ENCODE data around the gene GRB14.
"Not testable (repeated sequence)": the region's sequence is repeated elsewhere in the genome, so short reads cannot be mapped to it uniquely, and the experiment has no call there.

The GRB14 gene

DNA sequence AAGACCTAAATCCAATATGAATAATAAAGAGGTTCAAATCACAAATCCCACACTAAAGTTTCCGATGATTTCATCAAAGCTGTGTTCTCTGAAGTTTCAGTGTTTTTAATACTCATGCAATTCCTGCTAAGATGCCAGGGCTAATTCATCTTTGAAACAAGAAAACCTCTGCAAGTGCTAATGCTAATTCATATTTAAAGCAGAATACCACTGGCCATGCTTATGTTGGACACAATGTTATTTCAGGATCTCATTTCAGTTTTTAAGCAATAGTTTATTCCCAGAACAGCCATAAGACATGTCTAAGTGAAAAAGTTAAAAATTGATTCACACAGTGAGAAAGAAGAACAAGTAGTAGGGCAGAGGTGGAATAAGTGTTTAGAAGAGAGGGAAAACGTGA, 62.8 kb downstream of the GRB14 start:
- H3K4me1 ChIP-seq (ENCODE audit: insufficient read depth, low read length) = no peaks in the 10 kb centered on the region; the same call in 1 of the 2 replicates
- H3K9ac ChIP-seq (ENCODE audit: low read depth, low read length) = no peak overlapping the region
- H3K36me3 ChIP-seq (ENCODE audit: insufficient read depth, low read length) = no peaks in the 10 kb centered on the region
- H3K27ac ChIP-seq (ENCODE audit: low read depth, low read length) = no peak overlapping the region
- no peaks in the 10 kb centered on the region for H3K27me3 ChIP-seq (ENCODE audit: insufficient read depth, low read length)
- WGBS = 95% methylated on average over 2 of the region's 2 CpGs
- H3K4me3 ChIP-seq (ENCODE audit: low read length) = no peak overlapping the region
- no peaks in the 10 kb centered on the region for H3K9me3 ChIP-seq (ENCODE audit: insufficient read depth, low read depth, low read length)

DNA sequence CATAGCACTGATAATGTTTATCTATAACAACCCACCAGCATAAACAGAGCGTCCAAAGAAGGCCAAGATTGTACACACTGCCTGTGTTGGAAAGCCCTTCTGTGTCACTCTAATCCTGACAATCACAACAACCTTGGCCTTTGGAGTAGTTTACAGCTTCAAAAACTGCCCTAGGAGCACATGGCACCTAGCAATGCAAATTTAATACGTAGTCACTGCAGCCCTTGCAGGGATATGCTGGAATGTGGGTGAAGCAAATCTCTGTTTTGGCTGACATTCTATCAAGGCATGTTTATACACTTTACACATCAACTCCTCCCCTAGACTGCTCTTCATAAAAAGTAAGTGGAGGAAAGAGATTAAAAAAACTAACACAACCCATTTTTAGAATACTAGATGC, 66.8 kb downstream of the GRB14 start:
- H3K4me1 ChIP-seq (ENCODE audit: insufficient read depth, low read length) = no peaks in the 10 kb centered on the region; the same call in 1 of the 2 replicates
- no peak overlapping the region for H3K9ac ChIP-seq (ENCODE audit: low read depth, low read length)
- H3K9me3 ChIP-seq (ENCODE audit: insufficient read depth, low read depth, low read length) = no peaks in the 10 kb centered on the region
- no peak overlapping the region for H3K27ac ChIP-seq (ENCODE audit: low read depth, low read length)
- WGBS = 80% methylated on average over 2 of the region's 2 CpGs
- no peaks in the 10 kb centered on the region for H3K27me3 ChIP-seq (ENCODE audit: insufficient read depth, low read length)
- H3K4me3 ChIP-seq (ENCODE audit: low read length) = no peak overlapping the region
- no peaks in the 10 kb centered on the region for H3K36me3 ChIP-seq (ENCODE audit: insufficient read depth, low read length)

GRCh38 chr2:164551519-164551918, 69.8 kb downstream of the GRB14 start:
- Histone ChIP-seq H3K4me1 (ENCODE audit: insufficient read depth, low read length) (no peaks in the 10 kb centered on the region; the same call in 1 of the 2 replicates), H3K27ac (ENCODE audit: low read depth, low read length) (no peak overlapping the region), H3K27me3 (ENCODE audit: insufficient read depth, low read length) (no peaks in the 10 kb centered on the region), H3K9me3 (ENCODE audit: insufficient read depth, low read depth, low read length) (no peaks in the 10 kb centered on the region), H3K4me3 (ENCODE audit: low read length) (no peak overlapping the region), H3K9ac (ENCODE audit: low read depth, low read length) (no peak overlapping the region), H3K36me3 (ENCODE audit: insufficient read depth, low read length) (peaks cover 6% of the 10 kb centered on the region; the same call in 1 of the 2 replicates)
- 95% methylated on average over 4 of the region's 4 CpGs for WGBS

DNA sequence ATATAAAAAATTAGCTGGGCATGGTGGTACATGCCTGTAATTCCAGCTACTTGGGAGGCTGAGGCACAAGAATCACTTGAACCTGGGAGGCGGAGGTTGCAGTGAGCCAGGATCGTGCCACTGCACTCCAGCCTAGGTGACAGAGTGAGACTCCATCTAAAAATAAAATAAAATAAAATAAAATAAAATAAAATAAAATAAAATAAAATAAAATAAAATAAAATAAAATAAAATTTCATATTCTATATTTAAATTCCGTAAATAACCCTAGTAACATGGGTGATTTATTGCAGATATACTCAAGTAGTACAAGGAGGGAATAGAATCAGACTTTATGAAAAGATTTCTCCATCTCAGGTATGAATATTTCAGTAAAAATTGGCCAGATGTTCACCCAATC, 71.6 kb downstream of the GRB14 start:
- 98% methylated on average over 2 of the region's 3 CpGs for WGBS

GRCh38 chr2:164545484-164545883, 75.8 kb downstream of the GRB14 start:
- Histone ChIP-seq H3K4me3 (ENCODE audit: low read length) (no peak overlapping the region), H3K36me3 (ENCODE audit: insufficient read depth, low read length) (peaks cover 9% of the 10 kb centered on the region; the same call in 1 of the 2 replicates), H3K9ac (ENCODE audit: low read depth, low read length) (no peak overlapping the region), H3K27me3 (ENCODE audit: insufficient read depth, low read length) (no peaks in the 10 kb centered on the region), H3K9me3 (ENCODE audit: insufficient read depth, low read depth, low read length) (peaks cover 10% of the 10 kb centered on the region; the same call in 1 of the 2 replicates), H3K4me1 (ENCODE audit: insufficient read depth, low read length) (no peaks in the 10 kb centered on the region), H3K27ac (ENCODE audit: low read depth, low read length) (no peak overlapping the region)
- 92% methylated on average over 4 of the region's 5 CpGs for WGBS

More for the DNA sequence above, 71.6 kb downstream of the GRB14 start:
- not testable (repeated sequence) for H3K36me3 ChIP-seq (ENCODE audit: insufficient read depth, low read length); H3K4me1 ChIP-seq (ENCODE audit: insufficient read depth, low read length); H3K4me3 ChIP-seq (ENCODE audit: low read length); H3K9ac ChIP-seq (ENCODE audit: low read depth, low read length); H3K27me3 ChIP-seq (ENCODE audit: insufficient read depth, low read length); H3K27ac ChIP-seq (ENCODE audit: low read depth, low read length); H3K9me3 ChIP-seq (ENCODE audit: insufficient read depth, low read depth, low read length)

- Histone ChIP-seq H3K27me3 (ENCODE audit: insufficient read depth, low read length) (no peaks in the 10 kb centered on the region), H3K27ac (ENCODE audit: low read depth, low read length) (no peak overlapping the region), H3K9me3 (ENCODE audit: insufficient read depth, low read depth, low read length) (peaks cover 10% of the 10 kb centered on the region; the same call in 1 of the 2 replicates), H3K9ac (ENCODE audit: low read depth, low read length) (no peak overlapping the region), H3K4me1 (ENCODE audit: insufficient read depth, low read length) (no peaks in the 10 kb centered on the region), H3K4me3 (ENCODE audit: low read length) (no peak overlapping the region), H3K36me3 (ENCODE audit: insufficient read depth, low read length) (peaks cover 9% of the 10 kb centered on the region; the same call in 1 of the 2 replicates)
- 92% methylated on average over 2 of the region's 2 CpGs for WGBS
Measured at GRCh38 chr2:164542581-164543021, 78.7 kb downstream of the GRB14 start.

GRCh38 chr2:164538240-164538866, 82.9 kb downstream of the GRB14 start:
- Histone ChIP-seq H3K4me3 (ENCODE audit: low read length) (no peak overlapping the region), H3K4me1 (ENCODE audit: insufficient read depth, low read length) (no peaks in the 10 kb centered on the region), H3K27ac (ENCODE audit: low read depth, low read length) (no peak overlapping the region), H3K27me3 (ENCODE audit: insufficient read depth, low read length) (no peaks in the 10 kb centered on the region), H3K9me3 (ENCODE audit: insufficient read depth, low read depth, low read length) (no peaks in the 10 kb centered on the region), H3K36me3 (ENCODE audit: insufficient read depth, low read length) (no peaks in the 10 kb centered on the region), H3K9ac (ENCODE audit: low read depth, low read length) (no peak overlapping the region)
- 97% methylated on average over 3 of the region's 3 CpGs for WGBS

GRCh38 chr2:164535280-164536025, 85.8 kb downstream of the GRB14 start:
- H3K9ac ChIP-seq (ENCODE audit: low read depth, low read length) = no peak overlapping the region
- 92% methylated on average over 5 of the region's 5 CpGs for WGBS

DNA sequence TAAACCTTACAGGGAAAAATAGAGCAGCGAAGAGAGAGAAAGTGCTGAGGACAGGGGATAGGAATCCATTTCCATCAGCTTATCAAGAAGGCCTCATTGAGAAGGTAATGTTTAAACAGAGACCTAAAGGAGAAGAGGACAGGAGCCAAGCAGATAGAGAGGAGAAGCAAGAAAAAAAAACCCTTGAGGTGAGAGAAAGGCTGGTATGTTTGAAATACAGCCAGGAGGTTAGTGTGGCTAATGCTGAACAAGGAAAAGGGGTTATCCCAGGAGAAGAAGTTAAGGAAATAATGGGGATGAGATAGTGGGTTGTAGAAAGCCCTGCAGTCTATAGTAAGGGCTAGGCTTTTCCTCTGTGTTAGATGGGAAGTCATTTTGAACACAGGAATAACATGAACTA, 90.8 kb downstream of the GRB14 start:
- H3K27ac ChIP-seq (ENCODE audit: low read depth, low read length) = no peak overlapping the region
- no peaks in the 10 kb centered on the region for H3K36me3 ChIP-seq (ENCODE audit: insufficient read depth, low read length)
- H3K9ac ChIP-seq (ENCODE audit: low read depth, low read length) = no peak overlapping the region
- no peaks in the 10 kb centered on the region for H3K4me1 ChIP-seq (ENCODE audit: insufficient read depth, low read length)
- WGBS = 92% methylated on average over 1 of the region's 1 CpG
- no peaks in the 10 kb centered on the region for H3K27me3 ChIP-seq (ENCODE audit: insufficient read depth, low read length)
- no peaks in the 10 kb centered on the region for H3K9me3 ChIP-seq (ENCODE audit: insufficient read depth, low read depth, low read length)
- H3K4me3 ChIP-seq (ENCODE audit: low read length) = no peak overlapping the region

More at GRCh38 chr2:164535280-164536025, 85.8 kb downstream of the GRB14 start:
- no peak overlapping the region for H3K27ac ChIP-seq (ENCODE audit: low read depth, low read length)
- H3K36me3 ChIP-seq (ENCODE audit: insufficient read depth, low read length) = no peaks in the 10 kb centered on the region
- H3K9me3 ChIP-seq (ENCODE audit: insufficient read depth, low read depth, low read length) = no peaks in the 10 kb centered on the region
- no peaks in the 10 kb centered on the region for H3K27me3 ChIP-seq (ENCODE audit: insufficient read depth, low read length)
- no peak overlapping the region for H3K4me3 ChIP-seq (ENCODE audit: low read length)
- no peaks in the 10 kb centered on the region for H3K4me1 ChIP-seq (ENCODE audit: insufficient read depth, low read length)

- Histone ChIP-seq H3K36me3 (ENCODE audit: insufficient read depth, low read length) (peaks cover 14% of the 10 kb centered on the region), H3K4me1 (ENCODE audit: insufficient read depth, low read length) (no peaks in the 10 kb centered on the region), H3K4me3 (ENCODE audit: low read length) (no peak overlapping the region), H3K9me3 (ENCODE audit: insufficient read depth, low read depth, low read length) (peaks cover 12% of the 10 kb centered on the region), H3K9ac (ENCODE audit: low read depth, low read length) (no peak overlapping the region), H3K27me3 (ENCODE audit: insufficient read depth, low read length) (no peaks in the 10 kb centered on the region), H3K27ac (ENCODE audit: low read depth, low read length) (no peak overlapping the region)
- WGBS = 86% methylated on average over 1 of the region's 1 CpG
Measured at GRCh38 chr2:164523726-164524125, 97.6 kb downstream of the GRB14 start.

GRCh38 chr2:164523009-164523408, 98.3 kb downstream of the GRB14 start:
- 94% methylated on average over 3 of the region's 3 CpGs for WGBS
- H3K27ac ChIP-seq (ENCODE audit: low read depth, low read length) = no peak overlapping the region
- H3K9me3 ChIP-seq (ENCODE audit: insufficient read depth, low read depth, low read length) = peaks cover 13% of the 10 kb centered on the region
- H3K36me3 ChIP-seq (ENCODE audit: insufficient read depth, low read length) = peaks cover 14% of the 10 kb centered on the region
- no peak overlapping the region for H3K4me3 ChIP-seq (ENCODE audit: low read length)
- no peaks in the 10 kb centered on the region for H3K4me1 ChIP-seq (ENCODE audit: insufficient read depth, low read length)
- no peak overlapping the region for H3K9ac ChIP-seq (ENCODE audit: low read depth, low read length)
- no peaks in the 10 kb centered on the region for H3K27me3 ChIP-seq (ENCODE audit: insufficient read depth, low read length)
